Panc1 (cell line): ENCODE results near the gene OST4. TPM values are rescaled to one million over a fixed set of nuclear protein-coding genes. Genes with fewer than 3 reads are reported as not detected.
A peak's percentile ranks its signal among the peaks of the same experiment; 100 is the strongest.

Experiments used
- ATAC-seq: fragments of 200-7000 bp; cut with Tn5 transposase; 2 replicates; pipeline ENCODE4 v1.9.1; 2020; ENCODE audit warnings: mild to moderate bottlenecking, moderate library complexity
- BruUV-seq: library from RNA; stranded (reverse); fragments of 400-500 nt; replicated peaks from 2 replicates; lab custom pipeline; 2021; lab: Mats Ljungman, UMichigan
- CTCF ChIA-PET: fragments of 300-600 bp; sonication (Branson Sonifier 250); formaldehyde crosslinking; loops from one replicate; lab custom pipeline; 2022; ENCODE audit warnings: antibody characterized with exemption; lab: Charles Lee
- POLR2A ChIA-PET: fragments of 300-600 bp; sonication (Branson Sonifier 250); formaldehyde crosslinking; loops from one replicate; lab custom pipeline; 2022; ENCODE audit warnings: antibody characterized with exemption; lab: Charles Lee
- DNase-seq: peaks from one replicate; pipeline ENCODE4 v3.0.0-alpha.2; 2010; ENCODE audit warnings: low read depth, low spot score
- H3K27ac ChIP-seq: 2 replicates; pipeline ENCODE4 v1.5.1; 2011; ENCODE audit warnings: mild to moderate bottlenecking, low read length, inconsistent platforms
- H3K27me3 ChIP-seq: fragments of 200-500 bp; sonication (Bioruptor generic); 2 replicates; pipeline ENCODE4 v1.6.0; 2014; ENCODE audit warnings: low read length, inconsistent platforms; ENCODE audit not compliant: control insufficient read depth, insufficient read depth
- H3K36me3 ChIP-seq: fragments of 200-500 bp; sonication (Bioruptor generic); 2 replicates; pipeline ENCODE4 v1.5.1; 2014; ENCODE audit warnings: inconsistent platforms, mild to moderate bottlenecking, low read length, moderate library complexity; ENCODE audit not compliant: control insufficient read depth, insufficient read depth
- H3K4me1 ChIP-seq: 2 replicates; pipeline ENCODE4 v1.5.1; 2011; ENCODE audit warnings: inconsistent platforms, mild to moderate bottlenecking, low read length, moderate library complexity; ENCODE audit not compliant: control insufficient read depth, insufficient read depth
- H3K4me3 ChIP-seq, 2 experiments: 2 replicates each; pipeline ENCODE4 v1.5.1; 2011 to 2012; ENCODE audit warnings: low read depth in 2 of 2, low read length in 2 of 2, mild to moderate bottlenecking in 2 of 2, inconsistent platforms in 1 of 2, moderate library complexity in 1 of 2
- H3K9me3 ChIP-seq: fragments of 200-500 bp; sonication (Bioruptor generic); 2 replicates; pipeline ENCODE4 v1.5.1; 2014; ENCODE audit warnings: low read depth, mild to moderate bottlenecking, inconsistent platforms, low read length, moderate library complexity; ENCODE audit not compliant: control insufficient read depth, insufficient read depth
- CTCF ChIP-seq: fragments of 450-650 bp; IDR thresholded peaks from 2 replicates; pipeline ENCODE4 v1.5.1; 2017; ENCODE audit warnings: mild to moderate bottlenecking
- POLR2AphosphoS5 ChIP-seq: IDR thresholded peaks from 2 replicates; pipeline ENCODE4 v1.6.1; 2012; ENCODE audit warnings: mild to moderate bottlenecking, low read depth, low read length, moderate library complexity
- REST ChIP-seq, 2 experiments: IDR thresholded peaks; 2 replicates each; pipeline ENCODE4 v1.6.1; 2011 to 2012; ENCODE audit warnings: low read depth in 2 of 2, control low read depth in 1 of 2, low read length in 1 of 2, mild to moderate bottlenecking in 1 of 2, moderate library complexity in 1 of 2; ENCODE audit not compliant: insufficient read depth in 1 of 2
- TCF7L2 ChIP-seq: IDR thresholded peaks from 2 replicates; pipeline ENCODE4 v1.6.1; 2011; ENCODE audit warnings: mild to moderate bottlenecking, low read depth, low read length, inconsistent platforms
- in situ Hi-C: cut with HindIII; loops from 2 replicates; pipeline ENCODE4 v1.10.0; 2016; ENCODE audit warnings: low sequenced_read_pairs, low pct_unique_long_range_greater_than_20kb
- intact Hi-C: fragments of 100-400 bp; cut with micrococcal nuclease; formaldehyde crosslinking; loops from one replicate; pipeline ENCODE4 v1.10.0; 2022; ENCODE audit not compliant: unreplicated experiment
- total RNA-seq: library from RNA; stranded (reverse); gene quantifications from one replicate; pipeline ENCODE4 v1.2.1, GENCODE V29; 2021; ENCODE audit not compliant: unreplicated experiment

Gene OST4
- total RNA-seq, 1 experiment from 2014 or later = 219 TPM

- ChIA-PET POLR2A (no interaction called here), CTCF (no interaction called here)
- intact Hi-C loops = no loop called here
- BruUV-seq = no TSS peak
- no peak for ATAC-seq
- H3K4me3 ChIP-seq = no peak overlapping the region
- no peak for TF ChIP-seq POLR2AphosphoS5
- no peak for TF ChIP-seq REST (IDR thresholded peaks at IDR 0.05; ENCODE audit: insufficient read depth in 1 of 2, low read depth in 2 of 2, low read length in 1 of 2)
- no peak for TF ChIP-seq TCF7L2
- TF ChIP-seq CTCF = no peak
- no peaks in the 10 kb centered on the region for H3K27me3 ChIP-seq
- no peaks in the 10 kb centered on the region for H3K9me3 ChIP-seq
- peaks cover 9% of the 10 kb centered on the region for H3K36me3 ChIP-seq
- in situ Hi-C loops = no loop called here
- DNase-seq = no peak
- peaks cover 6% of the 10 kb centered on the region for H3K4me1 ChIP-seq
- no peak overlapping the region for H3K27ac ChIP-seq
Observed at GRCh38 chr2:27053321-27053720, 18.1 kb downstream of the OST4 start.

GRCh38 chr2:27051902-27052645 is 19.4 kb downstream of the OST4 start:
- Histone ChIP-seq H3K36me3 (peaks cover 9% of the 10 kb centered on the region), H3K4me1 (peaks cover 6% of the 10 kb centered on the region), H3K27ac (peak overlapping the region; percentile 88), H3K27me3 (no peaks in the 10 kb centered on the region), H3K9me3 (no peaks in the 10 kb centered on the region), H3K4me3 (peak overlapping the region; percentile 80 to 95)
- in situ Hi-C loops (no loop called here), intact Hi-C loops (no loop called here)
- peak; percentile 6 for ATAC-seq
- CTCF ChIA-PET = interaction anchor here (0.6 kb wide), 1 partner anchor 227 kb away, joined by 6 read pairs; no protein-coding TSS in a partner anchor
- no peak for TF ChIP-seq POLR2AphosphoS5
- POLR2A ChIA-PET = interaction anchor here (0.6 to 0.9 kb wide), 2 partner anchors 12 to 14 kb away, joined by 3 to 4 read pairs; no protein-coding TSS in a partner anchor
- DNase-seq = no peak
- no TSS peak for BruUV-seq
